Measurements from ENCODE around the gene TSACC.
"Not testable (repeated sequence)": the region's sequence is repeated elsewhere in the genome, so short reads cannot be mapped to it uniquely, and the experiment has no call there.

The TSACC gene

GRCh38 chr1:156338180-156338976, at the start of gene TSACC, which contains the start of gene CCT3:
Gene TSACC, plus strand, starts transcription at chr1:156338526. Its CDS starts 1,232 bp downstream, at chr1:156339758.
Gene CCT3, minus strand, starts transcription at chr1:156338292. Its CDS starts 108 bp downstream, at chr1:156338184.
- DNase-seq (ENCODE audit: low spot score), result peak; percentile 99

DNA sequence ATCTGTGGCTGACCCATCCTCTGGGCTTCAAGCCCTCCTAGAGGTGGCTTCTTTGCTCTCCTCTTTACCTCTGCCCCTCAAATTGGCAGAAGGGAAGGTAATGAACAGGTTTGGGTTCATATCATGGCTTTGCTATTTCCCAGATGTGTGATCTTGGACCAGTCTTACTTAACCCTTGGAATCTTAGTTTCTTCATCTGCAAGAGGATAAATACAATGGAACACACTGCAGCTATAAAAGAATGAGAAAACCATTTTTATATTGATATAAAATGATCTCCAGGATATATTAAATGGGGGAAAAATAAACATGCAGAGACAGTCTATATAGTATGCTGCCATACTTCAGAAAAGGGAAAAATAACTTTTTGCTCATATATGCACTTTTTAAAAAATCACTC, 48.5 kb upstream of the TSACC start:
- DNase-seq (ENCODE audit: low spot score), result no peak

- peak; percentile 94 for DNase-seq (ENCODE audit: low spot score)
These were observed 46.9 kb upstream of the TSACC start for GRCh38 chr1:156291226-156292061.

GRCh38 chr1:156293098-156293434, 45.3 kb upstream of the TSACC start:
- no peak for DNase-seq (ENCODE audit: low spot score)

DNA sequence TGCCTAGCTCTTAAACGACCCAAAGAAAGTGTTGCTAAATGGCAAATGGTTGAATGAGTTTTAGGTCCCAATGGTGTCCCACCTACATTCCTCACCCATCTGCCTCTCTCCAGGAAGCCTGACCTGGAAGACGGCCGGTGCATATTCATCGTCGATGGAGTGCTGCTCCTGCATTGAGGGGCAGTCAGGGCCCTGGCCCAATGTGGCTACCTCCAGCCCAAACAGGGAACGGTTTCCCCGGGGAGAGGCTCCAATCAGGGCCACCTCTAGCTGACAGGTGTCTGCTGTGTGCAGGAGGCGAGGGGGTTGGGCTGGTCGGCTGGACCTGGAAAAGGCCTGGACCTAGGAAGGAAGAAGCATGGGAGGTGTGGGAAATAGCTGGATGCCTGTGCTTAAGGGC, 44.4 kb upstream of the TSACC start:
- no peak for DNase-seq (ENCODE audit: low spot score)

DNA sequence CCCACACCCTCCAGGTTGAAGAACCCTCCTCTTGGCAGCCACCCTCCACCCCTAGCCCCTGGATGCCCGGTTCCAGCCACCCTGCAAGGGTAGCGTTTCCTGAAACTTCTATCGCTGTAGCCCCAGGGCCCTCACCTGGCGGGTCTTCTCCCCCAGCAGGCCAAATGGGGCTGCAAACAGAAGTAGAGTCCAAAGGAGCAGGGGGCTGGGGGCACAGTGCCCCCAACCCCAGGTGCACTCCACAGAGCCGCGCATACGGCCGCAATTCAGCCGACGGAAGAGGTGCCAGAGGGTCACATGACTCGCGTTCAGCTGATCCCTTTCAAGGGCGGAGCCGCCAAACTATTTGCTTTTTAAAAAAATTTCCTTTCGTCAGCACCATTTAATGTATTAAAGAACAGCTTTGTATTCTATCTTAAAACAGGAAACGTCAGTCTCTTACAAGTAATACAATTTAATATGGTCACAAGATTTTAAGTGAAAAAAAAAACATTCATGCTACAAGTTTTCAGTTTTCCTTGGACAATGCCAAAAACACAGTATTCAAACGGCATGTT, 42.9 kb upstream of the TSACC start, which contains the start of gene GLMP:
GLMP (minus strand) TSS at position 289 of the 557 bp plus-strand sequence; CDS start at position 255, 34 bp downstream.
- peak; percentile 70 for DNase-seq (ENCODE audit: low spot score)

DNA sequence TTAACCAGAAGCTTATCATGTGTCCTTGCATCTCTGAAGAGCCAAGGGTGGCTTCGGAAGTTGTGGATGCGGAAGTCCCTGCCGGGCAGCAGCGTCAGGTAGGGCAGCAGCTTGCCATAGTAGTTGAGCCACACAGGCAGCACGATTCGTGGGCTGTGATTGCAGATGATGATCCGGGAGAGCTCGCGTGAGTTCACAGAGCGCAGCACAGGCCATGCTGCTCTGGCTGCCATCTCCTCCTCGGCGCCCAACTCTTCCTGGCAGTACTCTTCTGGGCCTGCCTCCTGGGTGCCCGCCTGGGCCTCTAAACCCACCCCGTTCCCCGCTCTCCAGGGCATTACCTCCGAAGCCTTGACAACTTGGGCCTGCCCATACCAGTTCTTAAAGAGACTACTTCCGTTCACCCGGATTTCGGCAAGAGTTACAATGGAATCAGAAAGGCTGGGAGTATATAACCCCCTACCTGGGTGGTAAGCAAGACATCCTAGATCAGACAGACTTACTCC, 39.4 kb upstream of the TSACC start, which contains the start of gene VHLL:
VHLL (minus strand) TSS at position 456 of the 506 bp plus-strand sequence; CDS start at position 338, 118 bp downstream.
- no peak for DNase-seq (ENCODE audit: low spot score)

DNA sequence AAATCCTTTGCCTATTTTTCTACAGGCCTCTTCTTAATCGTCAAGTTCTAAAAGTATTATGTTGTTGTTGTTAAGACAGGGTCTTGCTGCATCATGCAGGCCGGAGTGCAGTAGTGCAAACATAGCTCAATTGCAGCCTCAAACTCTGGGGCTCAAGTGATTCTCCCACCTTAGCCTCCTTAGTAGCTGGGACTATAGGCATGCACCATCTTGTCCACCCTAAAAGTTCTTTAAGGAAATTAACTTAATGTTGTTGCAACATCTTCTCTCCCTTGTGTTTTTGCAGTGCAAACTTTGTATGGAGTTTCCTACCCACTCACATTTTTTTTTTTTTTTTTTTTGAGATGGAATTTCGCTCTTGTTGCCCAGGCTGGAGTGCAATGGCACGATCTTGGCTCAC, 35.1 kb upstream of the TSACC start:
- no peak for DNase-seq (ENCODE audit: low spot score)

DNA sequence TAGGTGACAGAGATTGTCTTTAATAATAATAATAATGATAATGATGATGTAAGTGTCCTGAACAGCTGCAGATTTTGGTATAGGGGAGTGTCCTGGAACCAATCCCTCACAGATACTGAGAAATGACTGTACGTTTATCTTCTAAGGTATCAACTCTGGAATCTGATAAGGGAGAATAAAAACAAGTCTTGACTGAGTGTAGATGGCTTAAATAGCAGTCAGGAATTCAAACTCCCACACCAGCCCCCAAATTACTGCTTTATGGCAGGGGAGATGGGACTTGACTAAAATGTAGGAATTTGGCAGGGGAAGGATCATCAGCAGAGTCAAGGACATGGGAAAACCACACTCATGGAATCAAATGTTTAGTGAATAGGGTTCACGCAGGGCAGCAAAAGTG, 33.1 kb upstream of the TSACC start:
- no peak for DNase-seq (ENCODE audit: low spot score)

- DNase-seq (ENCODE audit: low spot score), result no peak
These were observed 30.2 kb upstream of the TSACC start for GRCh38 chr1:156308078-156308477.

GRCh38 chr1:156310962-156311361, 27.4 kb upstream of the TSACC start:
- DNase-seq (ENCODE audit: low spot score), result no peak

DNA sequence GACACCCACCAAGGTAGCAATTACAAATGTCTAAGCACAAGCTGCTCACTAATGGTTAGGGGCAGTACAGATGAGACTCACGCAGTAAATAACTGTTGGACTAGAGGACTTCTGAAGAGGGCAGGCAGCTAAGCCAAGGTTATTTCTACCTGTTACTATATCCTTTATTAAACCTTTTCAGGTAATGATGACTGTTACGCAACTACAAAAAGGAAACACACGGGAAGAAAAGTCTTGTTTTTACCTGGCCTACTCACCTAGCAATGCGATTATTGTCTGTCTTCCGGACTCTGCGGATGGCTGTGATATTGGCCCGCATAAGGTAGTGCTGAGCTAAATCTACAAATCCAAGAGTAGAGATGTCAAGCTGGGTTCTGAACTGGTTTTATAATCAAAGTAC, 21.4 kb upstream of the TSACC start:
- DNase-seq (ENCODE audit: low spot score), result no peak

DNA sequence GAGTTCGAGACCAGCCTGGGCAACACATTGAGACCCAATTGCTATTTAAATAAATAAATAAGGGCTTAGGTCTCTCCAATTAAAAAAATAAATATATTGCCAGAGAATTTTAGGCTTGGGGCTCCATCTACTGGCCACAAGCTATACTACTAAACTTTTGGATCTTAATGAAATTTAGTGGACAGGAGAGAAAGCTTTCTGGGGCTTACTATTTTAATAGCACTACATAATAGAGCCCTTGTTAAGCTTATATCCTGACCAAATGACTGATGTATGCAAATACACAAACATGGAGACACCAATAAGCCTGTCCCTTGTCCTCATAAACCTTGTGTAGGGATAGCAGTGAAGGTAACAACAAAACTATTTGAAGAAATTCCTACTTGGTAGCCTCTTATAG, 18.7 kb upstream of the TSACC start:
- no peak for DNase-seq (ENCODE audit: low spot score)

GRCh38 chr1:156320560-156320959, 17.8 kb upstream of the TSACC start:
- no peak for DNase-seq (ENCODE audit: low spot score)

- DNase-seq (ENCODE audit: low spot score), result not testable (repeated sequence)
These were observed 15.1 kb upstream of the TSACC start for GRCh38 chr1:156323179-156323578.

DNA sequence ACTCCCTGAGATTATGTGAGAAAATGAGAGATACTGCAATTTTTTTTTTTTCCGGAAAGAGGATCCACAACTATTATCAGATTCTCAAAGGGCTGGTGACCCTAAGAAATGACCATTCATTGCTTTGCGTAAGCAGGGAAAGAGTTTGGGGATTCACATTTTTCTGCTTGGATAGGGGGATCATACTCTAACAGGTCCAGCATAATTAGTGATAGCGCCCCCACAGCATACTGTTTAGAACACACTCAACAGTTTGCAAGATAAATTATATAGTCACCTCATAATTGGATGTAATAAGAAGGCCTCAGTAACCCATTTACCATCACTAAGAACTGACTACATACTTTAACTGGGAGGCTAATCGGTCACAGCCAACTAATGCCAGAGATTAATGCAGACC, 2.1 kb upstream of the TSACC start:
- DNase-seq (ENCODE audit: low spot score), result no peak

- DNase-seq (ENCODE audit: low spot score), result no peak
These were observed 1.1 kb upstream of the TSACC start for GRCh38 chr1:156337052-156337887.

DNA sequence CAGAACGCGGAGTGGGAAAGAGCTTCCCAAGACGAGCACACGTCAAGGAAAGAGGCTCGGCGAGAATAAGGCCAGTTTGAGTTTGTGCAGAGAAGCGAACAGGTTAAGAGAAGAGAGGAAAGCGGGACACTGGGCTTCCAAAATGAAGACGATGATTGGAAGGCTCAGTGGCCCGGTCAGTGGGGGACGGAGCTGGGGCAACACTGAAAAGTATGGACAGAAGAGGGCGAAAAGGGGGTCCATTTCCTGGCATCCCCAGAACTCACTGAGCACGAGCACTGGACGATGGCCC, 492 bp upstream of the TSACC start:
- no peak for DNase-seq (ENCODE audit: low spot score)

DNA sequence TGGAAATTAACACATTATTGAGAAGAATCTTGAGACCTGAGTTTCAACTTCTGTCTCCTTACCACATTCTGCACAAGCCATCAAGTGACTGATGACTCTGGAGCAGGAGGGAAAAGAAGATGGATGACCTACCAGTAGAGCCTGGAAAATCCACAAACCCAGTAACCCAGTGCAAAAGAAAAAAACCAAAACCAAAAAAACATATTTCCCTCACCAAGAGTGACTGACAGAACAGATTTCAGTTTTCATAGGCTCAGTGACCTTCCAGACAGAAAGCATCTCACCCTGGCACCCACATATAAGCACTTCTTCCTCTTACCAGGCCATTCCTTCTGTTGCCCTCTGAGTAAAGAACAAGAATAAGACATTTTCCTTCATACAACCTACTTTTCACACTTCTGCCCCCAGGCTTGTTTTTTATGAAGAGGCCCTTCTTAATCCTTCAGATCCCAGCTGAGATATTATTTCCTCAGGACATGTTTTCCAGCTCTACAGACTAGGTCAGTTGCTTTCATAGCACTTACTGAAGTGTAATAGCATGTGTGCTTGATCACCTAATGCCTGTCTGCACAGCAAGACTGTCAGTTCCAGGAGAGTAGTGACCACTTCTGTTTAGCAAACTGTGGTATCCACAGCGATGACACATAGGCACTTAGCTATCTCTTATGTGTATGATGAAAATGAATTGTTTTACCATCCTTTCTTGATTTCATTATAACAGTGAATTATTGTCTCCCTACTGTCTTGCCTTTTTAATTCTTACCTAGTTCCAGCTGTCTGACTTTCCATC, 4.0 kb downstream of the TSACC start:
- no peak for DNase-seq (ENCODE audit: low spot score)

DNA sequence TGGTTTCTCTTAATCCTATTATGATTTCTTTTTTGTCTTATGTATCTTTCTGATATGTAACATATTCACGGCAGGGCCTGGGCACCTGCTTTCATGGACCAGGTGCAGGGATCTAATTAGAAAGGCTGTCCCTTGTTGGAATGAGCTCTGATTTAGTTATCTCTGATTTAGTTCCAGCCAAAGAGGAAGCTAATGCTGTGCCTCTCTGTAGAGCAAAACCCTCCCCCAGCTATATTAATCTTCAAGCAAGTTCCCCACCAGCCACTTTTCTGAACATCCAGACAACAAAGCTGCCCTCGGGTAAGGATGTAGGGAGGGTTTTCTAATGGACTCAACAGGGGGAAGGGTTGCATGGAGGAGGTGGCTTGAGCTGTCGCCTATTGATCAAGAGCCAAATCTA, 6.1 kb downstream of the TSACC start:
- no peak for DNase-seq (ENCODE audit: low spot score)

DNA sequence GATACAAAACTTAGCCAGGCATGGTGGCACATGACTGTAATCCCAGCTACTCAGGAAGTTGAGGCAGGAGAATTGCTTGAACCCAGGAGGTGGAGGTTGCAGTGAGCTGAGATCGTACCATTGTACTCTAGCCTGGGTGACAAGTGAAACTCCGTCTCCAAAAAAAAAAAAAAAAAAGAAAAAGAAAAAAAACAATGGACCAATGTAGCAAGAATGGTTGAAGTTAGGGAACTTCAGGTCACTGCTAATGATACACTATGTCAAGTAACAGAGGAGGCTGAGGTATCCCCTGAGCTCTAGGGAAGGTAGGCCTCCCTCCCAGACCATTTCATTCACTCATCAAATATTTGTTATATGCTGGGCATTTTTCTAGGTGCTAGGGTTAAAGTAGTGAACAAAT, 7.7 kb downstream of the TSACC start:
- DNase-seq (ENCODE audit: low spot score), result not testable (repeated sequence)
